ENCODE measurements around the gene ARL5A.

DNA sequence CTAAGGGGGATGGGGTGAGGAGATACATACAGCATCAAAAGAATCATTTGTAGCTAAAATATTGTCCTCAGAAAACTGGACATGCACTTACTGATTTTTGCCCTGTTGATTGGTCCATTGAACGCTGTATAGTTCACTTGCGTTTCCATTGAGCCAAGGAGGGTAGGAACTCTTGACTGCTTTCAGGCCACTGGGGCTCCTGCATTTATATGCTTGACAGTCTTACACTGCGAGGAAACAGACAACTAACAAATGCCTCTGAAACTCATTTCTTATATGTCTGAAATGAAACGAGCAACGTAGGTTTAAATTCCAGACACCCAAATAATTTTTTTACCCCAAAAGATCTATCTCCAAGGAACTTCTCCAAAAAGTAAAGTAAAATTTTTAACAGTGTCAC is 42.1 kb downstream of the ARL5A start:
- TF ChIP-seq, protein P1, sequence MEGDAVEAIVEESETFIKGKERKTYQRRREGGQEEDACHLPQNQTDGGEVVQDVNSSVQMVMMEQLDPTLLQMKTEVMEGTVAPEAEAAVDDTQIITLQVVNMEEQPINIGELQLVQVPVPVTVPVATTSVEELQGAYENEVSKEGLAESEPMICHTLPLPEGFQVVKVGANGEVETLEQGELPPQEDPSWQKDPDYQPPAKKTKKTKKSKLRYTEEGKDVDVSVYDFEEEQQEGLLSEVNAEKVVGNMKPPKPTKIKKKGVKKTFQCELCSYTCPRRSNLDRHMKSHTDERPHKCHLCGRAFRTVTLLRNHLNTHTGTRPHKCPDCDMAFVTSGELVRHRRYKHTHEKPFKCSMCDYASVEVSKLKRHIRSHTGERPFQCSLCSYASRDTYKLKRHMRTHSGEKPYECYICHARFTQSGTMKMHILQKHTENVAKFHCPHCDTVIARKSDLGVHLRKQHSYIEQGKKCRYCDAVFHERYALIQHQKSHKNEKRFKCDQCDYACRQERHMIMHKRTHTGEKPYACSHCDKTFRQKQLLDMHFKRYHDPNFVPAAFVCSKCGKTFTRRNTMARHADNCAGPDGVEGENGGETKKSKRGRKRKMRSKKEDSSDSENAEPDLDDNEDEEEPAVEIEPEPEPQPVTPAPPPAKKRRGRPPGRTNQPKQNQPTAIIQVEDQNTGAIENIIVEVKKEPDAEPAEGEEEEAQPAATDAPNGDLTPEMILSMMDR (IDR thresholded peaks at IDR 0.05), result no peak
- TF ChIP-seq EZH2 (IDR thresholded peaks at IDR 0.05) (no peak), EZH2phosphoT487 (IDR thresholded peaks at IDR 0.05) (no peak)

All from neural progenitor cell (in vitro differentiated cells).